ENCODE measurements around the gene CSNK2A2.

CSNK2A2 gene

GRCh38 chr16:58110571-58111301, 87.2 kb downstream of the CSNK2A2 start:
- DNase-seq (ENCODE audit: low read depth in 2 of 2) = no peak

- no peak for DNase-seq (ENCODE audit: low read depth in 2 of 2)
Measured at GRCh38 chr16:58109881-58110280, 88.0 kb downstream of the CSNK2A2 start.

- no peak for DNase-seq (ENCODE audit: low read depth in 2 of 2)
Measured at GRCh38 chr16:58109330-58109729, 88.6 kb downstream of the CSNK2A2 start.
